Spleen (tissue), 3 donors: ENCODE measurements around the gene CNKSR3.

ENCODE experiments used
- POLR2A ChIP-seq, 3 donors: fragments of 450-650 bp; IDR thresholded peaks; one replicate each; pipeline ENCODE4 v1.5.1; 2017; ENCODE audit warnings: antibody characterized with exemption in 3 of 3, mild to moderate bottlenecking in 1 of 3
- POLR2AphosphoS5 ChIP-seq, 3 donors: sonication (generic); formaldehyde crosslinking; IDR thresholded peaks; one replicate each; pipeline ENCODE4 v1.5.1; 2017; ENCODE audit warnings: antibody characterized with exemption in 3 of 3

- no peak for TF ChIP-seq POLR2A (IDR thresholded peaks at IDR 0.05)
- TF ChIP-seq POLR2AphosphoS5 (IDR thresholded peaks at IDR 0.05), result no peak
These were observed 96.3 kb downstream of the CNKSR3 start for GRCh38 chr6:154414021-154414813.
